Measurements from ENCODE around the gene NPEPL1. TPM values are rescaled to one million over a fixed set of nuclear protein-coding genes. Genes with fewer than 3 reads are reported as not detected.
"Not testable (repeated sequence)": the region's sequence is repeated elsewhere in the genome, so short reads cannot be mapped to it uniquely, and the experiment has no call there.

The NPEPL1 gene
- total RNA-seq, 1 experiment from 2014 or later, result 41.9 TPM

DNA sequence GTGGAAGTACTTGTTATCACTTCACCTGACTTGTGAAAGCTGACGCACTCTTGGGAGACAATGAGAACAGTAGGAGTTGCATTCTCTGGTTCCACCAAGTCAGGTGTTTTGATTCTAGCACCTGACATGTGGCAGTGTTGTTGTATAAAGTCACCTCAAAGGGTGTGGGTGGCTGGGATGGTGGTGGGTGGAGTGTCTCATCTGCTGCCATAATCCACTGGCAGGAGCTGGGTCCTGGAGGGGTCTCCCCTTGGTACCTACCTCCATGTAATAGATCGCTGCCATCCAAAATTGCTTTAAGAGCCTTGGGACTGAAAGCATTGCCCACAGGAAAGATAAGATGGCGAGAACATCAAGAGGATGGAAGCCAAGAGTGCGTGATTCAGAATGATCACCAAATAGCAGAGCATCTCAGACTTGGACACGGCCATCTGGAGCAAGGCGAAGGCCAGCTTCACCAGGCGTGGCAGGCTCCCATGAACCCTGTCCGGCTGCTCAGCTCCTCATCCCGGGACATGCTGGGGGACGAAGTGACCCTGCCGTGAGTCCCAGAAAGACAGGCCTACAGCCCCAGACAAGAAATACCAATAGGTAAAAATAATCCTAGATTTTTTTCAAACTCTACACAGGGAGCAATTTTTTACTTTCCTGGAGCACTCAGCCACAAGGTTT lies 56.6 kb downstream of the NPEPL1 start:
- no peaks in the 10 kb centered on the region for H3K36me3 Mint-ChIP-seq (ENCODE audit: insufficient read depth, unreplicated experiment)
- no peak overlapping the region for H3K4me3 Mint-ChIP-seq (ENCODE audit: unreplicated experiment)
- peaks cover 45% of the 10 kb centered on the region for H3K27me3 Mint-ChIP-seq (ENCODE audit: insufficient read depth, unreplicated experiment)
- TF ChIP-seq, protein P1, sequence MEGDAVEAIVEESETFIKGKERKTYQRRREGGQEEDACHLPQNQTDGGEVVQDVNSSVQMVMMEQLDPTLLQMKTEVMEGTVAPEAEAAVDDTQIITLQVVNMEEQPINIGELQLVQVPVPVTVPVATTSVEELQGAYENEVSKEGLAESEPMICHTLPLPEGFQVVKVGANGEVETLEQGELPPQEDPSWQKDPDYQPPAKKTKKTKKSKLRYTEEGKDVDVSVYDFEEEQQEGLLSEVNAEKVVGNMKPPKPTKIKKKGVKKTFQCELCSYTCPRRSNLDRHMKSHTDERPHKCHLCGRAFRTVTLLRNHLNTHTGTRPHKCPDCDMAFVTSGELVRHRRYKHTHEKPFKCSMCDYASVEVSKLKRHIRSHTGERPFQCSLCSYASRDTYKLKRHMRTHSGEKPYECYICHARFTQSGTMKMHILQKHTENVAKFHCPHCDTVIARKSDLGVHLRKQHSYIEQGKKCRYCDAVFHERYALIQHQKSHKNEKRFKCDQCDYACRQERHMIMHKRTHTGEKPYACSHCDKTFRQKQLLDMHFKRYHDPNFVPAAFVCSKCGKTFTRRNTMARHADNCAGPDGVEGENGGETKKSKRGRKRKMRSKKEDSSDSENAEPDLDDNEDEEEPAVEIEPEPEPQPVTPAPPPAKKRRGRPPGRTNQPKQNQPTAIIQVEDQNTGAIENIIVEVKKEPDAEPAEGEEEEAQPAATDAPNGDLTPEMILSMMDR (IDR thresholded peaks at IDR 0.05; ENCODE audit: insufficient read depth in 1 of 2, low read depth in 1 of 2, low read length in 1 of 2, severe bottlenecking in 1 of 2, unreplicated experiment in 1 of 2), result no peak
- intact Hi-C loops (cut with micrococcal nuclease; ENCODE audit: unreplicated experiment), result no loop called here
- H3K4me1 Mint-ChIP-seq (ENCODE audit: low read depth, unreplicated experiment), result no peaks in the 10 kb centered on the region
- Histone ChIP-seq H3K27me3 (replicated peaks; ENCODE audit: control insufficient read depth, insufficient read depth, low read length) (peaks cover 1% of the 10 kb centered on the region; the same call in 1 of the 2 replicates), H3K9me3 (no peaks in the 10 kb centered on the region), H3K4me3 (ENCODE audit: low read depth, low read length) (no peak overlapping the region), H3K36me3 (ENCODE audit: control insufficient read depth, insufficient read depth, low read length) (no peaks in the 10 kb centered on the region), H3K4me1 (no peaks in the 10 kb centered on the region)
- no TSS peak for BruUV-seq (replicated peaks)
- DNase-seq, result no peak
- H3K27ac Mint-ChIP-seq (ENCODE audit: unreplicated experiment), result no peak overlapping the region
- no peaks in the 10 kb centered on the region for H3K9me3 Mint-ChIP-seq (ENCODE audit: unreplicated experiment)
- POLR2A ChIA-PET, result no interaction called here
- CTCF ChIA-PET, result no interaction called here

DNA sequence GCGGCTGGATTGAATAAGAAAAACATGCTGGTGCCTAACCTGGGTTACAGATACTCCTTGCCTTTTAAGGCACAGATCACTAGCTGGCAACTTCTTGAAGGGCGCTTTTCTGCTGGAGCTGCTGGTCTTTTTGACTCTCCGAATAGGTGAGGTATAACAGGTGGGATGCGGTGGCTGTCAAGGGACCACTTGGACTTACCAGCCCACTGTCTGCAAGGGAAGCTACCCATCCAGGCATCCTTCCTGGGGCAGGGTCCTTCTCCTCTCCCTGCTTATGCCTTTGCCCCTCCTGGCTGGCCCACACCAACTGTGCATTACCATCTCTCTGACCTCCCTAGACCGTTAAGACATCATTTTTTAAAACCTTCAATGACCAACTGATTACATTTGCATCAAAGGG lies 57.4 kb downstream of the NPEPL1 start:
- POLR2A ChIA-PET, result no interaction called here

DNA sequence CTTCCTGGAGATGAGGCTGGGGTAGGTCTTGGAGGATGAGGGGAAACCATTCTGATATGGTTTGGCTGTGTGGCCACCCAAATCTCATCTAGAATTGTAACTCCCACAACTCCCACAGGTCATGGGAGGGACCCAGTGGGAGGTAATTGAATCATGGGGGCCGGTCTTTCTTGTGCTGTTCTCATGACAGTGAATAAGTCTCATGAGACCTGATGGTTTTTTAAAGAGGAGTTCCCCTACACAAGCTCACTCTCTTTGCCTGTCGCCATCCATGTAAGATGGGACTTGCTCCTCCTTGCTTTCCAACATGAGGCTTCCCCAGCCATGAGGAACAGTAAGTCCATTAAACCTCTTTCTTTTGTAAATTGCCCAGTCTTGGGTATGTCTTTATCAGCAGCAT lies 58.1 kb downstream of the NPEPL1 start:
- H3K9me3 ChIP-seq; H3K4me3 ChIP-seq (ENCODE audit: low read depth, low read length); BruUV-seq (replicated peaks); CTCF ChIA-PET; H3K4me1 ChIP-seq; DNase-seq; POLR2A ChIA-PET; intact Hi-C loops (cut with micrococcal nuclease; ENCODE audit: unreplicated experiment); H3K27me3 ChIP-seq (replicated peaks; ENCODE audit: control insufficient read depth, insufficient read depth, low read length); H3K27ac Mint-ChIP-seq (ENCODE audit: unreplicated experiment); H3K9me3 Mint-ChIP-seq (ENCODE audit: unreplicated experiment); H3K36me3 Mint-ChIP-seq (ENCODE audit: insufficient read depth, unreplicated experiment); H3K4me1 Mint-ChIP-seq (ENCODE audit: low read depth, unreplicated experiment); H3K36me3 ChIP-seq (ENCODE audit: control insufficient read depth, insufficient read depth, low read length); H3K4me3 Mint-ChIP-seq (ENCODE audit: unreplicated experiment): not testable (repeated sequence)
- peaks cover 53% of the 10 kb centered on the region for H3K27me3 Mint-ChIP-seq (ENCODE audit: insufficient read depth, unreplicated experiment)

More for the DNA sequence above, 57.4 kb downstream of the NPEPL1 start:
- Histone ChIP-seq H3K4me3 (ENCODE audit: low read depth, low read length) (no peak overlapping the region), H3K36me3 (ENCODE audit: control insufficient read depth, insufficient read depth, low read length) (no peaks in the 10 kb centered on the region), H3K4me1 (no peaks in the 10 kb centered on the region), H3K27me3 (replicated peaks; ENCODE audit: control insufficient read depth, insufficient read depth, low read length) (peaks cover 1% of the 10 kb centered on the region; the same call in 1 of the 2 replicates), H3K9me3 (no peaks in the 10 kb centered on the region)
- no peaks in the 10 kb centered on the region for H3K9me3 Mint-ChIP-seq (ENCODE audit: unreplicated experiment)
- H3K4me3 Mint-ChIP-seq (ENCODE audit: unreplicated experiment), result no peak overlapping the region
- no peaks in the 10 kb centered on the region for H3K36me3 Mint-ChIP-seq (ENCODE audit: insufficient read depth, unreplicated experiment)
- CTCF ChIA-PET, result no interaction called here
- intact Hi-C loops (cut with micrococcal nuclease; ENCODE audit: unreplicated experiment), result no loop called here
- DNase-seq, result no peak
- TF ChIP-seq, protein P1 (IDR thresholded peaks at IDR 0.05; ENCODE audit: insufficient read depth in 1 of 2, low read depth in 1 of 2, low read length in 1 of 2, severe bottlenecking in 1 of 2, unreplicated experiment in 1 of 2), result no peak
- H3K4me1 Mint-ChIP-seq (ENCODE audit: low read depth, unreplicated experiment), result no peaks in the 10 kb centered on the region
- BruUV-seq (replicated peaks), result no TSS peak
- no peak overlapping the region for H3K27ac Mint-ChIP-seq (ENCODE audit: unreplicated experiment)
- H3K27me3 Mint-ChIP-seq (ENCODE audit: insufficient read depth, unreplicated experiment), result peaks cover 48% of the 10 kb centered on the region

Measured in Caco-2 (cell line).